Epithelial cell of proximal tubule (primary cell): ENCODE data around the gene C14orf132. TPM values are rescaled to one million over a fixed set of nuclear protein-coding genes. Genes with fewer than 3 reads are reported as not detected.

Source experiments
- DNase-seq: peaks from one replicate; pipeline ENCODE4 v3.0.0-alpha.2; 2011; ENCODE audit warnings: low read depth
- H3K4me3 ChIP-seq: 2 replicates; pipeline ENCODE4 v1.5.1; 2011; ENCODE audit warnings: low read depth, mild to moderate bottlenecking, low read length
- total RNA-seq: library from RNA; depleted of rRNA; stranded (reverse); fragments of >200 nt; gene quantifications from 2 replicates; pipeline ENCODE4 v1.2.3, GENCODE V29; 2015
- TF ChIP-seq, protein P1 (sequence below): conservative IDR thresholded peaks from 2 replicates; pipeline ENCODE4 v1.5.1; 2012; ENCODE audit warnings: low read depth, mild to moderate bottlenecking, low read length

C14orf132 gene
- total RNA-seq, 1 donor from 2014 or later: 4.0 TPM

DNA sequence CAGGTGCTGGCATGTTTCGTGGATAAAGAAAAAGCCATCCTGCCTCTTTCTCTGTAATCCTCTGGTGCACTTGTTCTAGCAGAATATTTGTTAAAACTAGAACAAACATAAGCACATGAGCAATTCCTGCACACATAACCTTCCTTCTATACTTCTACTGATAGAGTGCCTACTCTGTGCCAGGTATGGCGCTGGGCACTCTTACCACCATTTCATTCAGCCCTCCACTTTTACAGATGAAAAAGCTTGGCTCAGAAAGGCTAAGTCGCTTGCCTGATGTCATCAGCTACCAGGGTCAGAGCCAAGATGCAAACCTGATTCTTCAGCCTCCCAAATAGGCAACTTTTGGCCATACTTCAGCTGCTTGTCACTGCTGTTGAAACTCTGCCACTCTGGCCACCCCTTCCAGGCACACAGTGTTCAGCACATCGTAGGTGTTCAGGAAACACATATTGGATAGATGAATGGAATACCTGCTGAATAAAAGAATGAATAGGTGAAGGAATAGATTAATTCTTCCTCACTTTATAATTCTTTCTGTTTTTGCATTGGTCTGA lies 10.0 kb upstream of the C14orf132 start:
- DNase-seq: no peak
- no peak overlapping the region for H3K4me3 ChIP-seq
- TF ChIP-seq, protein P1, sequence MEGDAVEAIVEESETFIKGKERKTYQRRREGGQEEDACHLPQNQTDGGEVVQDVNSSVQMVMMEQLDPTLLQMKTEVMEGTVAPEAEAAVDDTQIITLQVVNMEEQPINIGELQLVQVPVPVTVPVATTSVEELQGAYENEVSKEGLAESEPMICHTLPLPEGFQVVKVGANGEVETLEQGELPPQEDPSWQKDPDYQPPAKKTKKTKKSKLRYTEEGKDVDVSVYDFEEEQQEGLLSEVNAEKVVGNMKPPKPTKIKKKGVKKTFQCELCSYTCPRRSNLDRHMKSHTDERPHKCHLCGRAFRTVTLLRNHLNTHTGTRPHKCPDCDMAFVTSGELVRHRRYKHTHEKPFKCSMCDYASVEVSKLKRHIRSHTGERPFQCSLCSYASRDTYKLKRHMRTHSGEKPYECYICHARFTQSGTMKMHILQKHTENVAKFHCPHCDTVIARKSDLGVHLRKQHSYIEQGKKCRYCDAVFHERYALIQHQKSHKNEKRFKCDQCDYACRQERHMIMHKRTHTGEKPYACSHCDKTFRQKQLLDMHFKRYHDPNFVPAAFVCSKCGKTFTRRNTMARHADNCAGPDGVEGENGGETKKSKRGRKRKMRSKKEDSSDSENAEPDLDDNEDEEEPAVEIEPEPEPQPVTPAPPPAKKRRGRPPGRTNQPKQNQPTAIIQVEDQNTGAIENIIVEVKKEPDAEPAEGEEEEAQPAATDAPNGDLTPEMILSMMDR: no peak

DNA sequence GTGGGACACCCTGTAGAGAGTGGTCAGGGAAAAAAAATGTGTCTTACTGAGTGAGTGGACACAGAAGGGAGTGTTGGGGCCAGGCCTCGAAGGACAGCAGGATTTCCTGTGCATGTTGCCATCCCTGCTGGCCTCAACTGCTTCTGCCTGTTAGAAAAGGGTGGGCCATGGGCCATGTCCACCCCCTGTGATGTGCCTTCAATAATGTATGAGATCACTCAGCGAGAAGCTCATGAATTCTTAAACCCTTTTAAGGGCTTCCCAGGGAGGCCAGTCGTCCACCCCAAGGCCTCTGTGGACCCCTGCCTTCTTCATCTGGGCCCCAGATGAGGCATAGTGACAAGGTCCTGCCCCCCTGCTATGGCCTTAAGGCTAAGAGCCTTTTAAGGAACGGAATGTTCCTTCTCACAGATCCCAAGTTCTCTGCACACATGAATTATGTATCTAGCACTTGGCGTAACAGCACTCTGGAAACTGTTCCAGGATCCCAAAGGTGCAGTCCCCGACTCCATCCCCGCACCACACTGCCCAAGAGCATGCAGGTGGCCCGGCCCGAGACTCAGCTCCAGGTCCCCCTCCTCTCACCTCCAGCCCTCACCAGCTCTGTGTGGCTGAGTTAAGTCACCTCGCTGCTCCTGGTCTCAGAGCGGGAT lies 8.9 kb upstream of the C14orf132 start:
- no peak overlapping the region for H3K4me3 ChIP-seq
- TF ChIP-seq, protein P1: no peak
- no peak for DNase-seq

DNA sequence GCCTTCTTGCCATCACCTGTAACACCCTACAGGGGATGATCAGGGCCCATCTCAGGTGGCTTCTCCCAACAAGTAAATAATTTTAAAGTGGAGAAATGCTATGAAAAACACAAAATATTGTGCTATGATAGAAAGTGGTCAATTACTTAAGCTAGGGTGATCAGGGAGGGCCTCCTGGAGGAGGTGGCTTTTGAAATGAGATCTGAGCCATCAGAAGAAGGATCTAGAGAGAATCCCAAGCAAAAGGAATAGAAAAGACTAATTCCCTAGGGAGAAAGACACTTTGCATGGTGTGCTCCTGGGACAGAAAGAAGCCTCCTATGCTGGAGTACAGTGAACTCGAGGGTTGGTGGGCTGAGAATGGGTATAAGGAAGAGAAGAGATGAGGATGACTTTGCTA lies 7.5 kb upstream of the C14orf132 start:
- DNase-seq: no peak
- TF ChIP-seq, protein P1: no peak
- H3K4me3 ChIP-seq: no peak overlapping the region

DNA sequence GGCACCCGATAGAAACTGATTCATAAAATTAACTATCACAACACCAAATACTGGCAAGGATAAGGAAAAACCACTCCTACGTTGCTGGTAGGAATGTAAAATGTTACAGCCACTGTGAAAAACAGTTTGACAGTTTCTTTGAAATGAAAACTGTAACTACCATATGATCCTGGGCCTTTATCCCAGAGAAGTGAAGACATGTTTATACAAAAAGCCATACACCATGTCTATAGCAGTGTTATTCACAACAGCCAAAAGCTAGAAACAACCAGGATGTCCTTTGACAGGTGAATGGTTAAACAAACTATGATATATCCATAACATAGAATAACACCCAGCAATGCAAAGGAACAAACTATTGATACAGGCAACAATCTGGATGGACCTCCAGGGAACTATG lies 3.7 kb upstream of the C14orf132 start:
- TF ChIP-seq, protein P1: no peak
- H3K4me3 ChIP-seq: no peak overlapping the region
- no peak for DNase-seq

DNA sequence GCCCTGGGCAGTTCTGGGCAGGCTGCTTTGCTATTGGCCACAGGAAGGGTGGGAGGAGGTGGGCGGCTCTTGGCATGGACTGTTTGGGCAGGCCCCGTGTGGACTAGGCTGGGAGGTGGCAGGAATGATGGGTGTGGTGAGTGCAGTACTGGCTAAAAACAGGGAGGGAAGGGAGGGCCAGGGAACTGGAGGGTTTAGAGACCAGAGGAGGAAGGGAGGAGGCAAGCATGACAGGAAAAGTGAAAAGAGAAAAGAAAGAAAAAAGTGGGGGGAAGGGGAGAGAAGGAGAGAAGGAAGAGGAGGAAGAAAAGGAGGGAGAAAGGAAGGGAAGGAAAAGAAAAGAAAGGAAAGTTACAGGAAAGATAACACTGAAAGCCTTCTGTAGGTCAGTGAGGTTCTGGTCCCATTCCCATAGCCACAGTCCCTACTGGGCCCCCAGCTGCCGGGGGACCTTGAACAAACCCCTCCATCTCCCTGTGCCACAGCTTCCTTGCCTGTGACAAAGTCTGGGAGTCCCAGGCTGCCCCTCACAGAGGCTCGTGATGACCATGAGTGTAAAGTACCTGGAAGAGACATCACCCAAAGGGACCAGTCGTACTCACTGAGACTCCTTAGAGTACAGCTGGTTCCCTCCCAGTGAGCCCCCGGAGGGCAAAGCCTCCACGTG lies 1.1 kb upstream of the C14orf132 start:
- H3K4me3 ChIP-seq: no peak overlapping the region
- DNase-seq: no peak
- TF ChIP-seq, protein P1: no peak

DNA sequence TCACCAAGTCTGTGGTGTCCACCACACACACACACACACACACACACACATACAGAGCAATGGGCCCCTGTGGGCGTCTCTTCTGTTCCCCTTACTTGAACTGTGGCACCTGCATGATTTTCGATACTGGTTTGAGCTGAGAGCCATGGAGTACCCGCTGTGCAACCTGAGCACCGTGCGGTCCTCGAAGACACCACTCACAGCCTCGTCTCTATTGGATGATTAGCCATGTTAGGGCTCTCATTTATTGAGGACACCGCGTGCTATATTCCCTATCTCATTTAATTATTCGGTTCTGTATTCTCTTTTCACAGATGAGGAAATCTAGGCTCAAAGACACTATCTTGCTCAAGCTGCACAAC lies 623 bp upstream of the C14orf132 start:
- no peak for DNase-seq
- TF ChIP-seq, protein P1: no peak
- H3K4me3 ChIP-seq: peak overlapping the region; percentile 70
